IMR-90 (cell line): ENCODE measurements around the gene MBOAT2. TPM values are rescaled to one million over a fixed set of nuclear protein-coding genes. Genes with fewer than 3 reads are reported as not detected.

ENCODE experiments used
- ATAC-seq: fragments of 200-7000 bp; cut with Tn5 transposase; 2 replicates; pipeline ENCODE4 v1.9.1; 2020; ENCODE audit warnings: low read depth, mild to moderate bottlenecking, moderate library complexity
- BruUV-seq: library from RNA; stranded (reverse); fragments of 400-500 nt; replicated peaks from 2 replicates; lab custom pipeline; 2021; lab: Mats Ljungman, UMichigan
- CTCF ChIA-PET: fragments of 300-600 bp; formaldehyde crosslinking; extraction: SDS; loops from one replicate; lab custom pipeline; 2021; ENCODE audit warnings: antibody characterized with exemption; lab: Yijun Ruan, JAX
- POLR2A ChIA-PET: fragments of 300-600 bp; sonication (Branson Sonifier 250); formaldehyde crosslinking; loops from one replicate; lab custom pipeline; 2022; ENCODE audit warnings: antibody characterized with exemption; ENCODE audit not compliant: unreplicated experiment; lab: Charles Lee
- DNase-seq: peaks from one replicate; pipeline ENCODE4 v3.0.0; 2013
- H2AFZ ChIP-seq: replicated peaks from 2 replicates; pipeline ENCODE3; 2013; ENCODE audit warnings: low read length, mild to moderate bottlenecking; ENCODE audit not compliant: poor library complexity
- H2AK5ac ChIP-seq: 2 replicates; pipeline ENCODE4 v1.6.1; 2013; ENCODE audit warnings: low read depth, low read length, inconsistent platforms
- H2AK9ac ChIP-seq: replicated peaks from 2 replicates; pipeline ENCODE3; 2013; ENCODE audit warnings: mild to moderate bottlenecking, low read depth, low read length, moderate library complexity; ENCODE audit not compliant: poor library complexity
- H2BK120ac ChIP-seq: 2 replicates; pipeline ENCODE4 v1.6.1; 2013; ENCODE audit warnings: low read depth, low read length, inconsistent platforms
- H2BK15ac ChIP-seq: 3 replicates; pipeline ENCODE4 v1.6.1; 2013; ENCODE audit warnings: low read depth, low read length, inconsistent platforms
- H2BK20ac ChIP-seq: 2 replicates; pipeline ENCODE4 v1.6.1; 2013; ENCODE audit warnings: low read depth, mild to moderate bottlenecking, inconsistent platforms, low read length, moderate library complexity
- H2BK5ac ChIP-seq: 2 replicates; pipeline ENCODE4 v1.6.1; 2013; ENCODE audit warnings: mild to moderate bottlenecking, low read depth, low read length, inconsistent platforms; ENCODE audit not compliant: poor library complexity, severe bottlenecking
- H3K14ac ChIP-seq: replicated peaks from 2 replicates; pipeline ENCODE4 v1.6.1; 2013; ENCODE audit warnings: low read depth, low read length, inconsistent platforms
- H3K18ac ChIP-seq: 2 replicates; pipeline ENCODE4 v1.6.1; 2013; ENCODE audit warnings: low read depth, low read length, control low read depth
- H3K23ac ChIP-seq: 2 replicates; pipeline ENCODE4 v1.6.1; 2013; ENCODE audit warnings: low read depth, low read length, inconsistent platforms
- H3K27ac ChIP-seq: 2 replicates; pipeline ENCODE4 v1.5.1; 2013; ENCODE audit warnings: mild to moderate bottlenecking, control low read depth, low read length; ENCODE audit not compliant: insufficient read depth
- H3K27me3 ChIP-seq: 2 replicates; pipeline ENCODE4 v1.6.1; 2013; ENCODE audit warnings: low read length; ENCODE audit not compliant: control insufficient read depth, insufficient read depth
- H3K36me3 ChIP-seq: 2 replicates; pipeline ENCODE4 v1.6.1; 2013; ENCODE audit warnings: low read length, mixed read lengths; ENCODE audit not compliant: control insufficient read depth, insufficient read depth
- H3K4ac ChIP-seq: 2 replicates; pipeline ENCODE4 v1.6.1; 2013; ENCODE audit warnings: low read depth, low read length, inconsistent platforms
- H3K4me1 ChIP-seq: 2 replicates; pipeline ENCODE4 v1.6.1; 2013; ENCODE audit warnings: low read length, mixed read lengths; ENCODE audit not compliant: control insufficient read depth, insufficient read depth
- H3K4me2 ChIP-seq: 2 replicates; pipeline ENCODE4 v1.6.1; 2013; ENCODE audit warnings: low read depth, mild to moderate bottlenecking, control low read depth, low read length, moderate library complexity
- H3K4me3 ChIP-seq: 2 replicates; pipeline ENCODE4 v1.5.1; 2013; ENCODE audit warnings: low read depth, mild to moderate bottlenecking, control low read depth, low read length, moderate library complexity; ENCODE audit not compliant: insufficient read depth
- H3K56ac ChIP-seq: 2 replicates; pipeline ENCODE4 v1.6.1; 2013; ENCODE audit warnings: low read length, inconsistent platforms; ENCODE audit not compliant: insufficient read depth; ENCODE audit errors: extremely low read depth
- H3K79me1 ChIP-seq, 2 experiments: 2 replicates each; pipeline ENCODE4 v1.6.1; 2013; ENCODE audit warnings: low read length in 2 of 2, inconsistent platforms in 1 of 2, low read depth in 1 of 2
- H3K9ac ChIP-seq: 2 replicates; pipeline ENCODE4 v1.6.1; 2013; ENCODE audit warnings: low read depth, low read length, control low read depth
- H3K9me1 ChIP-seq: 2 replicates; pipeline ENCODE4 v1.6.1; 2013; ENCODE audit warnings: low read length, inconsistent platforms; ENCODE audit not compliant: insufficient read depth
- H3K9me3 ChIP-seq: 2 replicates; pipeline ENCODE4 v1.6.1; 2013; ENCODE audit warnings: low read length; ENCODE audit not compliant: control insufficient read depth, insufficient read depth
- H4K20me1 ChIP-seq: 2 replicates; pipeline ENCODE4 v1.6.1; 2013; ENCODE audit warnings: low read length, inconsistent platforms; ENCODE audit not compliant: insufficient read depth
- H4K5ac ChIP-seq: 2 replicates; pipeline ENCODE4 v1.6.1; 2013; ENCODE audit warnings: mild to moderate bottlenecking, low read depth, low read length, control low read depth
- H4K8ac ChIP-seq, 2 experiments: 2 replicates each; pipeline ENCODE4 v1.6.1; 2013; ENCODE audit warnings: low read depth in 2 of 2, low read length in 2 of 2, control low read depth in 1 of 2, inconsistent platforms in 1 of 2
- H4K91ac ChIP-seq: 2 replicates; pipeline ENCODE4 v1.6.1; 2013; ENCODE audit warnings: low read depth, low read length, inconsistent platforms; ENCODE audit not compliant: insufficient read depth
- BHLHE40 ChIP-seq: fragments of 150-350 bp; IDR thresholded peaks from 2 replicates; pipeline ENCODE4 v1.6.1; 2016; ENCODE audit warnings: mild to moderate bottlenecking, low read depth, low read length
- FOS ChIP-seq: fragments of 150-350 bp; IDR thresholded peaks from 2 replicates; pipeline ENCODE4 v1.6.1; 2016; ENCODE audit warnings: low read depth, low read length
- POLR2A ChIP-seq: IDR thresholded peaks from 2 replicates; pipeline ENCODE4 v1.6.1; 2012; ENCODE audit warnings: mild to moderate bottlenecking, low read depth, low read length
- RCOR1 ChIP-seq: IDR thresholded peaks from 2 replicates; pipeline ENCODE4 v1.6.1; 2012; ENCODE audit warnings: mild to moderate bottlenecking, low read length, improper control_type of control experiment; ENCODE audit not compliant: insufficient replicate concordance
- SMC3 ChIP-seq: fragments of 150-350 bp; IDR thresholded peaks from 2 replicates; pipeline ENCODE4 v1.6.1; 2016; ENCODE audit warnings: low read depth, mild to moderate bottlenecking, antibody characterized with exemption, low read length, moderate library complexity
- WGBS, 2 experiments: methylation state at CpG; one replicate each; pipeline versions ENCODE4 v1.1.5 to v1.1.7; 2013; ENCODE audit warnings: missing lambda C conversion rate in 2 of 2; ENCODE audit not compliant: insufficient read length in 1 of 2; ENCODE audit errors: extremely low coverage in 2 of 2; 5-methylcytosine and 5-hydroxymethylcytosine counted together
- dilution Hi-C: fragments of 300-500 bp; cut with HindIII; formaldehyde crosslinking; loops from one replicate; pipeline ENCODE4 v1.14.3; 2018; ENCODE audit warnings: low sequenced_read_pairs; ENCODE audit not compliant: unreplicated experiment
- in situ Hi-C: fragments of 300-500 bp; cut with MboI; formaldehyde crosslinking; loops from 3 replicates; pipeline ENCODE4 v1.14.3; 2019; ENCODE audit warnings: low sequenced_read_pairs, inconsistent platforms, mixed read lengths
- intact Hi-C: fragments of 100-400 bp; cut with micrococcal nuclease; formaldehyde crosslinking; loops from 2 replicates; pipeline ENCODE4 v1.10.0; 2022
- polyA plus RNA-seq, 3 experiments: library from polyadenylated mRNA; depleted of rRNA; stranded (reverse); fragments of >200 nt; gene quantifications; 2 replicates each; pipeline ENCODE4 v1.2.3, GENCODE V29; 2012; ENCODE audit warnings: low replicate concordance in 1 of 3
- total RNA-seq: library from RNA; depleted of rRNA; stranded (reverse); fragments of >200 nt; gene quantifications from 2 replicates; pipeline ENCODE4 v1.2.3, GENCODE V29; 2012

Gene MBOAT2
- total and polyA plus RNA-seq, 2 of the 4 experiments (the other 2 are of a cell fraction), result 33.9 to 102 TPM

GRCh38 chr2:8966123-8966908, 37.2 kb downstream of the MBOAT2 start:
- Histone ChIP-seq H3K9me3 (no peaks in the 10 kb centered on the region), H3K79me1 (peaks cover 18 to 28% of the 10 kb centered on the region in 2 experiments), H3K27me3 (no peaks in the 10 kb centered on the region), H2AK9ac (no peak overlapping the region), H4K20me1 (peaks cover 3% of the 10 kb centered on the region; the same call in 1 of the 2 replicates), H3K56ac (no peak overlapping the region), H3K14ac (no peak overlapping the region), H3K18ac (no peak overlapping the region), H2BK20ac (no peak overlapping the region), H3K23ac (no peak overlapping the region), H3K4ac (no peak overlapping the region), H2AFZ (no peak overlapping the region), H3K9me1 (0 out of 2 replicates have a peak, but pooled peaks cover 2% of the 10 kb centered on the region), H3K4me2 (no peak overlapping the region), H4K5ac (no peak overlapping the region), H3K36me3 (no peaks in the 10 kb centered on the region), H3K4me3 (no peak overlapping the region), H2BK5ac (no peak overlapping the region), H2BK15ac (no peak overlapping the region), H3K27ac (no peak overlapping the region), H4K91ac (no peak overlapping the region), H3K4me1 (no peaks in the 10 kb centered on the region), H4K8ac (no peak overlapping the region), H2BK120ac (no peak overlapping the region), H2AK5ac (no peak overlapping the region), H3K9ac (no peak overlapping the region)
- no TSS peak for BruUV-seq
- intact Hi-C loops, result no loop called here
- WGBS, 2 experiments, result no CpG with 5 or more reads among the region's 9 CpGs
- TF ChIP-seq FOS (no peak), BHLHE40 (no peak), SMC3 (no peak), RCOR1 (no peak), POLR2A (no peak)
- CTCF ChIA-PET, result interaction anchor here (0.5 kb wide), 1 partner anchor 89 kb away, joined by 3 read pairs; no protein-coding TSS in a partner anchor
- POLR2A ChIA-PET, result no interaction called here
- peak; percentile 36 for DNase-seq
- ATAC-seq, result no peak
- in situ Hi-C loops, result no loop called here
- dilution Hi-C loops, result no loop called here
